Heart left ventricle (tissue), 16 donors: ENCODE data around the gene OSBPL10. TPM values are rescaled to one million over a fixed set of nuclear protein-coding genes. Genes with fewer than 3 reads are reported as not detected.
"Not testable (repeated sequence)": the region's sequence is repeated elsewhere in the genome, so short reads cannot be mapped to it uniquely, and the experiment has no call there.

Source experiments
- ATAC-seq, 4 donors: fragments of 200-7000 bp; cut with Tn5 transposase; one replicate each; pipeline ENCODE4 v1.9.1; 2020 to 2022; ENCODE audit warnings: moderate library complexity in 4 of 4, mild to moderate bottlenecking in 3 of 4, moderate number of reproducible peaks in 1 of 4
- DNase-seq, 5 donors: peaks; one replicate each; pipeline ENCODE4 v3.0.0-alpha.2; 2020
- H3K27ac ChIP-seq, 12 donors: fragments of 200-600 bp; sonication (generic) in 4 of 12; one replicate each; pipeline versions ENCODE4 v1.5.0 to v1.8.0; 2016 to 2022; ENCODE audit warnings: mild to moderate bottlenecking in 2 of 12
- H3K27me3 ChIP-seq, 9 donors: fragments of 200-600 bp; sonication (generic) in 2 of 9; one replicate each; pipeline versions ENCODE4 v1.5.1 to v1.8.0; 2016 to 2022; ENCODE audit warnings: mild to moderate bottlenecking in 3 of 9
- H3K36me3 ChIP-seq, 9 donors: fragments of 200-600 bp; sonication (generic) in 2 of 9; one replicate each; pipeline versions ENCODE4 v1.5.0 to v1.8.0; 2018 to 2022; ENCODE audit warnings: mild to moderate bottlenecking in 2 of 9
- H3K4me1 ChIP-seq, 12 donors: fragments of 200-600 bp; sonication (generic) in 4 of 12; one replicate each; pipeline versions ENCODE4 v1.5.0 to v1.8.0; 2016 to 2022; ENCODE audit warnings: mild to moderate bottlenecking in 3 of 12
- H3K4me3 ChIP-seq, 12 donors: fragments of 200-600 bp; sonication (generic) in 4 of 12; one replicate each; pipeline versions ENCODE4 v1.5.0 to v1.8.0; 2017 to 2022; ENCODE audit warnings: mild to moderate bottlenecking in 9 of 12, moderate library complexity in 4 of 12
- H3K9me3 ChIP-seq, 12 donors: fragments of 200-600 bp; sonication (generic) in 4 of 12; one replicate each; pipeline versions ENCODE4 v1.5.0 to v1.8.0; 2016 to 2022; ENCODE audit warnings: mild to moderate bottlenecking in 1 of 12
- CTCF ChIP-seq, 12 donors: fragments of 200-600 bp; sonication (generic) in 4 of 12; IDR thresholded peaks; one replicate each; pipeline versions ENCODE4 v1.5.0 to v1.8.0; 2018 to 2022; ENCODE audit warnings: antibody characterized with exemption in 12 of 12, mild to moderate bottlenecking in 5 of 12
- POLR2A ChIP-seq, 2 donors: fragments of 450-650 bp; IDR thresholded peaks; one replicate each; pipeline ENCODE4 v1.6.1; 2017; ENCODE audit warnings: antibody characterized with exemption in 2 of 2, mild to moderate bottlenecking in 2 of 2, moderate library complexity in 2 of 2
- WGBS, 4 donors: extraction: QIAGEN DNeasy Blood & Tissue Kit in 2 of 4; methylation state at CpG; one replicate each; pipeline versions ENCODE4 v1.1.5 to v1.1.7; 2013 to 2018; 5-methylcytosine and 5-hydroxymethylcytosine counted together
- intact Hi-C, 10 donors: fragments of 100-400 bp; cut with DNase I; formaldehyde crosslinking; loops; one replicate each; pipeline versions ENCODE4 v1.11.1 to v1.14.2; 2022
- polyA plus RNA-seq, 2 donors: library from polyadenylated mRNA; stranded (reverse); fragments of 200-250 nt; gene quantifications; one replicate each; pipeline ENCODE4 v1.2.3, GENCODE V29; 2013
- total RNA-seq, 9 donors: library from RNA; depleted of rRNA in 2 of 9; stranded (reverse); fragments of >200 nt in 2 of 9; fragmentation: NEBNext Ultra II Directional in 3 of 9; extraction: Animal tissue kit (Norgen Biotek cat#: 25700) in 3 of 9; gene quantifications; one replicate each; pipeline versions ENCODE4 v1.1.0 to v1.2.4, GENCODE V29; 2016 to 2023
- donor health status: ischemic (EF 13 %, LVEDD 7.1; RV severe dilation, severe dysfunction).
- donor health status: healthy with polysubstance abuse.
- donor health status: DM: no; HTN: yes; CAD: no.
- donor health status: DM: no; HTN: no; CAD: no.
- donor health status: ischemic (EF 25% LVEDD 6.9; RV normal size, moderate dysfunction).
- donor health status: ischemic (EF 25% LVEDD 5.7; RV mildly dilated, moderate dysfunction).
- donor health status: healthy.
- donor health status: DM: yes; HTN: yes; CAD: no.
- donor health status: ischemic (EF 35%, LVEDD 5.7; RV mildly dilated, moderate dysfunction).
- donor health status: nonischemic (EF 11% LVEDD 7.7; RV severe dilation, severe dysfunction).
- donor health status: DM: yes; HTN: yes; CAD: no.
- donor health status: PGD.
- donor health status: ischemic (EF 29% LVEDD 5.4; RV normal size, mild dysfunction).
- donor health status: nonischemic (EF 23%, LVEDD 6.1; RV moderate dilation, normal function).

The OSBPL10 gene
- total and polyA plus RNA-seq, 11 donors = 1.3 to 12.7 (median 3.9) TPM

DNA sequence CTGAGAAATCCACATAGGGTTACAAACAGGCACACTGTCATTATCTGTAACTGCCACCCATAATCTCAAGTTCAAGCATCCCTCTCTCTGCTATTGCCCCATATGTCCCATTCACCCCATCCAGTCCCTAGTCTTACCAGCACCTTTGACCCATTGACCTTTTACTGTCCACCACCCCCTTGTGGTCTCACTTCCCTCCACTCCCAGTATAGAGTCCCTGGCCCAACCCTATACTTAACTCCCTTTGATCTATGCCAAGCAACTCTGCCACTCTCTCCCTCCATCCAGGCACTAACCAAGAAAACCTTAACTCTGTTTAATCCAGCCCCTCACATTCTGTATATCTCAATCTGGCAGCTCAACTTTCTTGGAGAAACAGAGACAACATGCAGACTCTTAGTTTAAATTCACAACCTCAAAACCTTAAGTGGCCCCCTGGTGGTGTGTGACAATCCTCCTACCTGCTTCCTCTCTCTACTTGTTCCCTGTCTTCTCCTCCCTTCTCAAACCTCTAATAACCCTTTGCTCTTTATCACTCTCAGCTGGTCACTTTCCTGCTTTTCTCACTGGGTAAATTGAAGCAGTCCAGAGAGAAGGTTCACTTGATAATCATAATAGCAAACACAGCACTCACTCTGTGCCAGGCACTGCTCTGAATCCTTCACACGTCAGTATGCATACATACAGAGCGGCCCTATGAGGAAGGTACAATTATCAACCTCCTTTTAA is 285.6 kb downstream of the OSBPL10 start:
- H3K36me3 ChIP-seq = no peaks in the 10 kb centered on the region
- intact Hi-C loops = loop anchor here in 1 of 10 donors (10.0 kb wide), 1 partner anchor 449 kb away; no protein-coding TSS in a partner anchor
- 74 to 90% (median 84%) methylated on average over 2 of the region's 2 CpGs for WGBS, 4 donors
- peaks cover 0 to 9% (median 0%) of the 10 kb centered on the region in 12 donors for H3K9me3 ChIP-seq
- DNase-seq (no peak), ATAC-seq (no peak)
- no peak overlapping the region for H3K4me3 ChIP-seq
- H3K27me3 ChIP-seq = no peaks in the 10 kb centered on the region
- peaks cover 0 to 5% (median 0%) of the 10 kb centered on the region in 12 donors for H3K4me1 ChIP-seq
- TF ChIP-seq CTCF (IDR thresholded peaks at IDR 0.05) = peak in 6 of 12 donors; percentile 10 to 35 (median 21)
- no peak for TF ChIP-seq POLR2A (IDR thresholded peaks at IDR 0.05)
- no peak overlapping the region for H3K27ac ChIP-seq

GRCh38 chr3:31693346-31693745 is 287.7 kb downstream of the OSBPL10 start:
- no peak for ATAC-seq
- 78 to 91% (median 81%) methylated on average over 5 of the region's 5 CpGs for whole genome bisulfite sequencing, 4 donors
- no peak for TF ChIP-seq CTCF (IDR thresholded peaks at IDR 0.05)
- no peak for TF ChIP-seq POLR2A (IDR thresholded peaks at IDR 0.05)

GRCh38 chr3:31692751-31693150 is 288.3 kb downstream of the OSBPL10 start:
- TF ChIP-seq CTCF (IDR thresholded peaks at IDR 0.05) (peak in 1 of 12 donors; percentile 9), POLR2A (IDR thresholded peaks at IDR 0.05) (no peak)
- Histone ChIP-seq H3K27ac (peak overlapping the region in 1 of 12 donors; percentile 15), H3K9me3 (peaks cover 0 to 9% (median 0%) of the 10 kb centered on the region in 12 donors), H3K4me1 (peaks cover 0 to 15% (median 2%) of the 10 kb centered on the region in 12 donors), H3K4me3 (no peak overlapping the region), H3K36me3 (no peaks in the 10 kb centered on the region), H3K27me3 (no peaks in the 10 kb centered on the region)
- intact Hi-C loops = loop anchor here in 1 of 10 donors (10.0 kb wide), 1 partner anchor 452 kb away; no protein-coding TSS in a partner anchor
- peak in 2 of 4 donors; percentile 20 to 43 for ATAC-seq
- WGBS, 4 donors = 52 to 59% (median 57%) methylated on average over 5 of the region's 5 CpGs
- DNase-seq = no peak

More at GRCh38 chr3:31693346-31693745, 287.7 kb downstream of the OSBPL10 start:
- no peak for DNase-seq
- H3K4me1 ChIP-seq = peaks cover 0 to 13% (median 2%) of the 10 kb centered on the region in 12 donors
- H3K4me3 ChIP-seq = no peak overlapping the region
- no peak overlapping the region for H3K27ac ChIP-seq
- intact Hi-C loops = loop anchor here in 1 of 10 donors (10.0 kb wide), 1 partner anchor 451 kb away; no protein-coding TSS in a partner anchor
- H3K27me3 ChIP-seq = no peaks in the 10 kb centered on the region
- H3K9me3 ChIP-seq = peaks cover 0 to 9% (median 0%) of the 10 kb centered on the region in 12 donors
- no peaks in the 10 kb centered on the region for H3K36me3 ChIP-seq

DNA sequence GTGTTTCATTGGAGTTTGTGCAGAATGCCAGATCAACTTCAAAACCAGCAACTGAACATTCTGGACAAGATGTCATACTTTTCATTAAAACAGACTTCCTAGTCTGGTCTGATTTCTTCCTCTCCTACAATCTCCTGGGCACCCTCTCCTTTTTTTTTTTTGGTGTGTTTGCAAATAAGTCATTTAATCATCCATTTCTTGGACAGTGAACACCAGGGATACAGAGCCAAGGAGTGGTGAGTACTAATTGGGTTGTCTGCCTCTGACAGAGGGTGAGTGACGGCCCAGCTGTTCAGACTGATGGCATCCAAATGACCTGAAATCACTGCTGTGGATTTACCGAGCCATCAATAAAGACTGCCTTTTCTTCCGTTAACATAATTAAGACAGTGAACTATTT is 290.3 kb downstream of the OSBPL10 start:
- no peak overlapping the region for H3K4me3 ChIP-seq
- no peaks in the 10 kb centered on the region for H3K36me3 ChIP-seq
- ATAC-seq (no peak), DNase-seq (no peak)
- peaks cover 0 to 15% (median 2%) of the 10 kb centered on the region in 12 donors for H3K4me1 ChIP-seq
- TF ChIP-seq CTCF (IDR thresholded peaks at IDR 0.05) (no peak), POLR2A (IDR thresholded peaks at IDR 0.05) (no peak)
- H3K27me3 ChIP-seq = no peaks in the 10 kb centered on the region
- H3K9me3 ChIP-seq = peaks cover 0 to 2% (median 0%) of the 10 kb centered on the region in 12 donors
- WGBS, 4 donors = 91 to 96% (median 94%) methylated on average over 3 of the region's 3 CpGs
- intact Hi-C loops = loop anchor here in 1 of 10 donors (10.0 kb wide), 1 partner anchor 454 kb away; no protein-coding TSS in a partner anchor
- no peak overlapping the region for H3K27ac ChIP-seq

DNA sequence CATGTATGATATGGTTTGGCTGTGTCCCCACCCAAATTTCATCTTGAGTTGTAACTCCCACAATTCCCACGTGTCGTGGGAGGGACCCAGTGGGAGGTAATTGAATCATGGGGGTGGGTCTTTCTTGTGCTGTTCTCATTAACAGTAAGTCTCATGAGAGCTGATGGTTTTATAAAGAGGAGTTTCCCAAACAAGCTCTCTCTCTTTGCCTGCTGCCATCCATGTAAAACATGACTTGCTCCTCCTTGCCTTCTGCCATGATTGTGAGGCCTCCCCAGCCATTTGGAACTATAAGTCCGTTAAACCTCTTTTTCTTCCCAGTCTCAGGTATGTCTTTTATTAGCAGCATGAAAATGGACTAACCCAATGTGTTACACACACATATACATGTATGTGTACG is 291.5 kb downstream of the OSBPL10 start:
- WGBS, 4 donors = 91 to 93% (median 92%) methylated on average over 4 of the region's 4 CpGs
- H3K36me3 ChIP-seq, H3K27me3 ChIP-seq, ATAC-seq, H3K9me3 ChIP-seq, H3K4me3 ChIP-seq, DNase-seq, H3K27ac ChIP-seq, intact Hi-C loops: not testable (repeated sequence)
- H3K4me1 ChIP-seq = peaks cover 0 to 15% (median 2%) of the 10 kb centered on the region in 12 donors
